Type B pancreatic cell (in vitro differentiated cells): Measurements from ENCODE around the gene C12orf50. TPM values are rescaled to one million over a fixed set of nuclear protein-coding genes. Genes with fewer than 3 reads are reported as not detected.

ENCODE experiments used
- DNase-seq: peaks from one replicate; pipeline ENCODE4 v3.0.0; 2021; ENCODE audit warnings: mixed read lengths; ENCODE audit not compliant: unreplicated experiment; ENCODE audit errors: extremely low spot score
- H3K27ac Mint-ChIP-seq: 2 replicates; pipeline ENCODE4 v1.8.0; 2021; ENCODE audit warnings: mild to moderate bottlenecking, mixed read lengths
- H3K27me3 Mint-ChIP-seq: 2 replicates; pipeline ENCODE4 v1.8.0; 2021; ENCODE audit warnings: mixed read lengths
- H3K36me3 Mint-ChIP-seq: 2 replicates; pipeline ENCODE4 v1.8.0; 2021; ENCODE audit warnings: mixed read lengths
- H3K4me1 Mint-ChIP-seq: one replicate; pipeline ENCODE4 v1.8.0; 2021; ENCODE audit warnings: mixed read lengths; ENCODE audit not compliant: unreplicated experiment
- H3K4me3 Mint-ChIP-seq: 2 replicates; pipeline ENCODE4 v1.8.0; 2021; ENCODE audit warnings: mild to moderate bottlenecking, mixed read lengths
- H3K9me3 Mint-ChIP-seq: 2 replicates; pipeline ENCODE4 v1.8.0; 2021; ENCODE audit warnings: mixed read lengths
- CTCF ChIP-seq: fragments of 200-600 bp; sonication (generic); conservative IDR thresholded peaks from 2 replicates; pipeline ENCODE4 v1.5.0; 2021; ENCODE audit warnings: antibody characterized with exemption, mild to moderate bottlenecking
- total RNA-seq: library from RNA; stranded (reverse); gene quantifications from 2 replicates; pipeline ENCODE4 v1.2.1, GENCODE V29; 2021; ENCODE audit warnings: low replicate concordance

C12orf50 gene
- total RNA-seq, 1 donor from 2014 or later, result 0.17 TPM

GRCh38 chr12:87952223-87952622 is 77.0 kb downstream of the C12orf50 start:
- no peak for DNase-seq
- no peak for TF ChIP-seq CTCF
- no peaks in the 10 kb centered on the region for H3K27me3 Mint-ChIP-seq
- no peak overlapping the region for H3K27ac Mint-ChIP-seq
- H3K4me3 Mint-ChIP-seq, result no peak overlapping the region
- peaks cover 10% of the 10 kb centered on the region for H3K4me1 Mint-ChIP-seq
- peaks cover 7% of the 10 kb centered on the region for H3K9me3 Mint-ChIP-seq
- H3K36me3 Mint-ChIP-seq, result no peaks in the 10 kb centered on the region

GRCh38 chr12:87943762-87944161 is 85.4 kb downstream of the C12orf50 start:
- H3K27ac Mint-ChIP-seq, result no peak overlapping the region
- H3K4me1 Mint-ChIP-seq, result peaks cover 5% of the 10 kb centered on the region
- DNase-seq, result no peak
- H3K9me3 Mint-ChIP-seq, result peaks cover 5% of the 10 kb centered on the region
- H3K4me3 Mint-ChIP-seq, result no peak overlapping the region
- no peaks in the 10 kb centered on the region for H3K27me3 Mint-ChIP-seq
- no peak for TF ChIP-seq CTCF
- no peaks in the 10 kb centered on the region for H3K36me3 Mint-ChIP-seq

GRCh38 chr12:87943023-87943422 is 86.2 kb downstream of the C12orf50 start:
- Mint-ChIP-seq H3K36me3 (no peaks in the 10 kb centered on the region), H3K27me3 (no peaks in the 10 kb centered on the region), H3K9me3 (peaks cover 5% of the 10 kb centered on the region), H3K4me3 (no peak overlapping the region), H3K27ac (no peak overlapping the region), H3K4me1 (peaks cover 5% of the 10 kb centered on the region)
- TF ChIP-seq CTCF, result no peak
- no peak for DNase-seq

GRCh38 chr12:87939182-87939581 is 90.0 kb downstream of the C12orf50 start:
- H3K27me3 Mint-ChIP-seq, result no peaks in the 10 kb centered on the region
- peaks cover 4% of the 10 kb centered on the region for H3K36me3 Mint-ChIP-seq
- H3K4me3 Mint-ChIP-seq, result no peak overlapping the region
- no peak for TF ChIP-seq CTCF
- peaks cover 5% of the 10 kb centered on the region for H3K4me1 Mint-ChIP-seq
- no peak overlapping the region for H3K27ac Mint-ChIP-seq
- H3K9me3 Mint-ChIP-seq, result peaks cover 7% of the 10 kb centered on the region
- no peak for DNase-seq

- Mint-ChIP-seq H3K4me1 (peaks cover 7% of the 10 kb centered on the region), H3K36me3 (peaks cover 4% of the 10 kb centered on the region), H3K4me3 (no peak overlapping the region), H3K9me3 (peaks cover 7% of the 10 kb centered on the region), H3K27ac (no peak overlapping the region), H3K27me3 (no peaks in the 10 kb centered on the region)
- DNase-seq, result no peak
- TF ChIP-seq CTCF, result no peak
Measured at GRCh38 chr12:87935216-87935615, 94.0 kb downstream of the C12orf50 start.

GRCh38 chr12:87933991-87934390 is 95.2 kb downstream of the C12orf50 start:
- no peak for DNase-seq
- H3K27ac Mint-ChIP-seq, result no peak overlapping the region
- peaks cover 4% of the 10 kb centered on the region for H3K36me3 Mint-ChIP-seq
- no peak for TF ChIP-seq CTCF
- peaks cover 7% of the 10 kb centered on the region for H3K9me3 Mint-ChIP-seq
- peaks cover 7% of the 10 kb centered on the region for H3K4me1 Mint-ChIP-seq
- H3K4me3 Mint-ChIP-seq, result no peak overlapping the region
- no peaks in the 10 kb centered on the region for H3K27me3 Mint-ChIP-seq
